GM21737 (cell line): Measurements from ENCODE around the gene NDUFAF3.

Experiments used
- ATAC-seq: cut with Tn5 transposase; IDR thresholded peaks from one replicate; pipeline ENCODE4 v1.9.1; 2021; ENCODE audit warnings: mild to moderate bottlenecking, moderate library complexity; ENCODE audit not compliant: unreplicated experiment

NDUFAF3 gene

DNA sequence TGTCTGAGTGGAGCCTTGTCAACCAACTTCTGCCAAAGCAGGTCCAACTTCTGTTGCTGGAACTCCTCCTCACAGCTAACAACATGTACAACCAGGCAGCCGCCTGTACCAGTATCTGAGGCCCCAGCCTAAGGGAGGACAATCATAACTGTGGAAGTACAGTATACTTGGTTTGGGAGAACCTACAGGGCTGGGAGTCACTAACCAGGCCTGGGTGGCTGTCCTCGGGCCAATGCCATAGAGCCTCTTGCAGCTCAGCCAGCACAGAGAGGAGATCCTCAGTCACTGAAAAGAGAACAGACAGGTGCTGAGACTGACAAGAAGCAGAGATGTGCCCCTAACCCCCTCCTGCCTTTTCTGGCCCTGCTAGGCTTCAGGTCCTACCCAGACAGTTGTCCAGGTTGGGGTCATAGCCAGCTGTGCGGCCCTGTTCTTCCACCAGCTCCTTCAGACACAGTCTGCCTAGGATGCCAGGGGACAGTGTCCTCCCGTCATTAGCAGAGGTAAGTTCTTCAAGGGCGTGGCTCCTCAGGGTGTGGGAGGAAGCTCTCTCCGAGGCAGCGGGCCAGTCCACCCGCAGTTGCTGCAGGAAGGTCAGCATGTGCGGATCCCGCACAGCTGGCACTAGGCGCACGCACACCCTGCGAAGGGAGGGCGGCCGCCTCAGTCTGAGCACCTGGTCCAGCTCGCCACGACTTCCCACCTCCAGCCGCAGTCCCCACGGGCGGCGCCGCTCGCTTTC, 4.5 kb upstream of the NDUFAF3 start:
- ATAC-seq: no peak

DNA sequence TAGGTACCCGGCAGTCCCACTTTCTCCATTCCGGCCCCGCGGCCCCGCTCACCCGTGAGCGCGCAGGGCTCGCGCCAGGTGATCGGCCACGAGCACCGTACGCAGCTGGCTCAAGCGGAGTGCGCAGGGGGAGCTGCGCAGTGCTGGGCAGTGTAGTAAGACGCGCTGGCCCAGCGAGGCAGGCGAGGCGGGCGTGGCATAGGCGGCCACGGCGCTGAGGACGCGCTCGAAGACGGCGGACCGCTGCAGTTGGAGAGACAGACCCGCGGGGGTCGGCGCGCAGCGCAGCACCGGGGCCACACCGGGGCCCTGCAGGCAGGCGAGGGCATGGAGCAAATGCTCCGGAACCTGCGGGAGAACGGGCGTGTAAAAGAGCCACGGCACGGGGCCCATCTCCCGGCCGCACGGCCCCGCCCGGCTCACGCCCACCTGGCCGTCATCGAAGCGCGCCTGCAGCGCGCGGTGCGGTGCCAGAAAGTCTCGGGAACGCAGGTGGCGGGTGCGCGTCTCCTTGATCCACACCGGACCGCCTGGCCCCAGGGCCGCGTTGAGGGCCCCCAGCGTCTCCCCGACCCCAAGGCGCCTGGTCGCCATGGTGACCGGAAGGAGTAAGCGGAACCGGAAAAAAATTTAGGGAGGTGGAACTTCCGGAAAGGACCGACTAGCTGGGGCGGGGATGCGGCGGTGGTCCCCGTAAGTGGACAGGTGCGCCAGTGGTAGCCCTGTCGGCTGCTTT, 3.8 kb upstream of the NDUFAF3 start, which contains the start of gene DALRD3:
TSS of gene DALRD3 (minus strand) at position 610 of the 736 bp plus-strand sequence. CDS start at position 594, 16 bp downstream.
- ATAC-seq: no peak

DNA sequence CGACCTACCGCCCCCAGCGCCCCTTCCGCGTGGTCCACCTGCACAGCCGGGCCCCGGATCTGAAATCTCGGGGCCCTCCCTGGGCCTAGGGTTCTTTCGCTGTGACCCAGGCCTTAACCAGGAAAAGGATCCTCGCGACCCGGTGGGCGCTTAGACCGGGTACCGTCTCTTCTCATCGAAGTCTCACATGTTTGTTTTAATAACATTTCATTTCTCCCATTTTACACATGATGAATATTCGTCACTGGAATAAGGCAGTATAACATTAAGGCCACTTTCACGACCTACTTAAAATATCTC, 3.3 kb upstream of the NDUFAF3 start:
- no peak for ATAC-seq

GRCh38 chr3:49019941-49020329, 2.0 kb upstream of the NDUFAF3 start:
- ATAC-seq: no peak

GRCh38 chr3:49020330-49021212, 1.4 kb upstream of the NDUFAF3 start:
- peak; percentile 2 for ATAC-seq

GRCh38 chr3:49021213-49021812, 608 bp upstream of the NDUFAF3 start:
- ATAC-seq: peak; percentile 42

DNA sequence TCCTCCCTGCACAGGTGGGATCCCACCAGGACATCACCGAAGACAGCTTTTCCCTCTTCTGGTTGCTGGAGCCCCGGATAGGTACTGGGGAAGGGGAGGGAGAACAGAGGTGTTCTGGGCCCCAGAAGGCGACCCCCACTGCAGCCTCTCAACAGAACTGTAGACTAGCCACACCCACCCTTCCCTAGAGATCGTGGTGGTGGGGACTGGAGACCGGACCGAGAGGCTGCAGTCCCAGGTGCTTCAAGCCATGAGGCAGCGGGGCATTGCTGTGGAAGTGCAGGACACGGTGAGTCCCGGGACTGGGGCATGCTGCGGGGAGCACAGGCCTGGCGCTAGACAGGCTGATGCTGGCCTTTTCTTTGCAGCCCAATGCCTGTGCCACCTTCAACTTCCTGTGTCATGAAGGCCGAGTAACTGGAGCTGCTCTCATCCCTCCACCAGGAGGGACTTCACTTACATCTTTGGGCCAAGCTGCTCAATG, 809 bp downstream of the NDUFAF3 start:
- ATAC-seq: no peak

DNA sequence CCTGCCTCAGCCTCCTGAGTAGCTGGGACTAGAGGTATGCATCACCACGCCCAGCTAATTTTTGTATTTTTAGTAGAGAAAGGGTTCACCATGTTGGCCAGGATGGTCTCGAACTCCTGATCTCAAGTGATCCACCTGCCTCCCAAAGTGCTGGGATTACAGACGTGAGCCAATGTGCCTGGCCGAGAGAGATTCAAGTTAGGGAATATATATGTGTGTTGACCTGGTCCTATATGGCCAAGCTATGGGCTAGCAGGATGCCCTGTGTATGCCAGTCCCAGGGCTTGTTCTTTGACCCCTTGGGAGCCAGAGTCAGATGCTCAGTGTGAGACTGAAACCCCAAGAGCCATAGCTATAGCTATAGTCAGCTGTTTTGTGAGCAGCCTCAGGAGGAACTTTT, 1.9 kb downstream of the NDUFAF3 start:
- ATAC-seq: no peak

DNA sequence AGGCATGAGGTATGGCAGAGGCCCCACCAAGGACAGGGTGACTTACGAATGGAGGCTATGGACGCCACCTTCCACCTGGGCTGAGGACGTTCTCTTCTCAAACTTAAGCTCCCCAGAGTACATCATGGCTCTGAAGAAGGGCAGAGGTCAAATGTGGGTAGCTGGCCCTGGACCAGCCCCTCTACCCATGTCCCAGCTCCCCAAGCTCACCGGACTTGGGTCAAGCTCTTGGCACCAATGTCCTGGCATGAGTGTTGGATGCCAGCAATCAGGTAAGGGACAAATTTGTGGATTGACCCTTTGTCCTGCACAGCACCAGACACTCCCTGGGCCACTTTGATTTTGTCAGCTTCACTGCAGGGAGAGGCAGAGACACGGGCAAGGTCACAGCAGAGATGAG, 2.5 kb downstream of the NDUFAF3 start:
- no peak for ATAC-seq

GRCh38 chr3:49025005-49025792, 3.3 kb downstream of the NDUFAF3 start:
- no peak for ATAC-seq

DNA sequence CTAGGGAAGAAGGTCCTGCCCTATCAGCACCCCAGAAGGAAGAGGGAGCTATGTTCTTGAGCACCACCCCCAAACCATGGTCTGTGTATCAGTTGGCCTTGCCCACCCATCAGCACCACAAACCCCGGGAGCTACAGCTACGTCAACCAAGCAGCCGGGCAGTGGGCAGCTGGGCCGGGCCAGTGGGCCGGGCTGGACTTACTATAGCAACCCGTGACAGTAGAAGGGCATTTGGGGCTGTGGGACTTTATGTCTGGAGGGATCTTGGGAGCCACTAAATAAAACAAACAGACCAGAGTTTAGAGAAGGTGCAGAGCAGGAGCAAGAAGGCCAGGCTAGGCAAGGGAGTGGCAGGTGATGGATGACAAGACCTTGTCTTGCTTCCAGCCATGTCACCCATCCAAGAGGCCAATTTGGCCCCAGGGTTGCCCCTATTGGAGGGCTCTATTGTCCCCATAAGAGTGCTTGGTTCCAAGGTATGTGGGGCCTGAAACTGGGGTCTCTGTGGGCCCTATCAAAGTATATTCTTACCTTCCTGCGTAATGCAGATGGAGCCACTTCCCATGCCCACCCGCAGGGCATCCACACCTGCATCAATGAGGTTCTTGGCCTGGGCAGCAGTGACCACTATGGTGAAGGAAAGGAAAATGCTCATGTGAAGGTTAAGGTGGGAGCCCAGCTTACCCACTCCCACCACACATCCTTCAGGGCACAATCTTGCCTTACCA, 4.0 kb downstream of the NDUFAF3 start:
- ATAC-seq: no peak

DNA sequence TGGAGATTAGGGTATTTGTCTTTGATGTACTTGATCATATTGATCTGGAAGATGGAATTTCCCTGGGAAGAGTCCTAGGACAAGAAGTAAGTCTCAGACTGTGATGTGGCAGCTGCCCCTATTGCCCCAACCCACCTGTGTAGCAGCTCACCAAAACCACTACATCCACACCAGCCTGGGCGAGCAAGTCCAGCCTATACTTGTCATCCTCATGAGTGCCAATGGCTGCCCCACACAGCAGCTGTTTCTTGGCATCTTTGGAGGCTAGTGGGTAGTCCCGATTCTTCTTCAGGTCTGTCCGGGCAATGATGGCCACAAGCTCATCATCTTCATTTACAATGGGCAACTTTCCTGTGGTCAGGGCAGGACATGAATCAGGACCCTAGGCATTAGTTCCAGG, 4.6 kb downstream of the NDUFAF3 start:
- no peak for ATAC-seq

GRCh38 chr3:49027634-49028033, 5.7 kb downstream of the NDUFAF3 start:
- ATAC-seq: no peak

DNA sequence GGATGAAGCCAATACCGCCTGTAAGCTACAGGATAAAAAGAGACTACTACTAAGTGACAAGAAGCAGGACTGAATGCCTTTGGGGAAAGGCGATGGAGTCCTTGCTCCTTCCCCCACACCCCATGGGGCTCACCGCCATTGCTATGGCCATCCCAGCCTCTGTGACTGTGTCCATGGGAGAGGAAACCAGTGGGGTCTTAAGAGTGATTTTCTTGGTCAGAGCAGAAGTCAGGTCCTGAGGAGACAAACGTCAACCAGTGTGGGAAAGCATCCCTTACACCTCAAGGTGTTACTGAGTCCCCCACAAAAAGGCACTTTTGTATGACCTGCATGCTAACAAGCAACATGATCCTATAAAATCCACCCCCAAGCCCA, 6.4 kb downstream of the NDUFAF3 start:
- no peak for ATAC-seq

DNA sequence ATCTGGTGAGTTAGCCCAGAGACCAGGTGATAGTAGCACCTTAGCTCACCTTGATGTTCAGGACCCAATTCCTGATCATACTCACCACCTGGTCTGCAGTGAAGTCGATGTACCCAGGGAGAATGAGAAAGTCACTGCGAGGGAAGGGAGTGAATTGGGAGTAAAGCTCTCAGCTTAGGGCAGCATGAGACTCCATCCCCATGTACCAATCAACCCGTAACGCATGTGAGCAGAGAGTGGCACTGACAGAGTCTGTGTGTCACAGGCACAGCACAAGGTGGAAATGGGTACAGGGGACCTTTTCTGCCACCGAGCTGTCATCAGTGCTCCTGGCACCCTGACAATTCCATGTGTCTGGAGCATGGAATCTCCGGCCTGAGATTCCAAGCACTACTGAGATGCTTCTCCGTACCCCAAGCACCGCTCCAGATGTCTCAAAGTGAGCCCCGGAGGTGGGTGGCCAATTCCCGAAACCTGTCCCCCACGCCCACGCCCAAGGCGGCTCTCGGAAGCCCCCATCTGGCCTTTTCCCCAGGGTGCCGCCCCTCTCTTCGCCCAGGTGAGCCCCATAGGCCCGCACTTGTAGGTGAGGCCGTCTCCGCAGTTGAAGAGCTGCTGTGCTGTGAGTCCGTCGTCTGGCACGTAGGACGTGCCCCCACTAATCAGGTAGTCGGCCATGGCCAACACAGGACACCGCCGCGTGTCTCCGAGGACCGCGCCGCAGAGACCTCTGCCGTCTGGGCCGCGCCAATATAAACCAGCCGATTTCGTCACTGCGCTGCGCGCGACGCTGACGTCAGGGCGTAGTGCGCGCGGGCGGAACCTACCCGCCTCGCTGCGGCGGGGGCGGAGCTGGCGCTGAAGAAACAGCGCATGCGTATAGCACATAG, 7.0 kb downstream of the NDUFAF3 start, which contains the start of gene IMPDH2:
TSS of gene IMPDH2 (minus strand) at position 726 of the 890 bp plus-strand sequence. CDS start at position 678, 48 bp downstream.
- peak; percentile 82 for ATAC-seq

GRCh38 chr3:49029563-49029884, 7.6 kb downstream of the NDUFAF3 start:
- no peak for ATAC-seq

GRCh38 chr3:49030321-49030720, 8.4 kb downstream of the NDUFAF3 start:
- ATAC-seq: no peak

- ATAC-seq: no peak
Measured at GRCh38 chr3:49032646-49033304, 10.9 kb downstream of the NDUFAF3 start.
